ENCODE measurements around the gene CFAP92.

CFAP92 gene

GRCh38 chr3:128879125-128879969 lies 114.5 kb downstream of the CFAP92 start, which contains the start of gene ACAD9:
Gene ACAD9, plus strand, starts transcription at chr3:128879620. Its CDS starts 72 bp downstream, at chr3:128879692.
- TF ChIP-seq REST (IDR thresholded peaks at IDR 0.05; ENCODE audit: insufficient read depth in 1 of 2, low read depth in 2 of 2, low read length in 2 of 2) (no peak), POLR2AphosphoS5 (IDR thresholded peaks at IDR 0.05; ENCODE audit: low read depth, low read length) (peak; percentile 68), FOXP2 (optimal IDR thresholded peaks at IDR 0.05; ENCODE audit: borderline replicate concordance, extremely low read depth, extremely low read length, insufficient read depth) (peak; percentile 89), TAF1 (IDR thresholded peaks at IDR 0.05; ENCODE audit: borderline replicate concordance, insufficient read depth, low read length) (peak; percentile 76; the same call in 1 of the 2 replicates), SIN3A (IDR thresholded peaks at IDR 0.05; ENCODE audit: borderline replicate concordance, insufficient read depth, low read length) (no peak)

- TF ChIP-seq POLR2AphosphoS5 (IDR thresholded peaks at IDR 0.05; ENCODE audit: low read depth, low read length): no peak; the same call in 1 of the 2 replicates
- TF ChIP-seq REST (IDR thresholded peaks at IDR 0.05; ENCODE audit: insufficient read depth in 1 of 2, low read depth in 2 of 2, low read length in 2 of 2): no peak
- TF ChIP-seq SIN3A (IDR thresholded peaks at IDR 0.05; ENCODE audit: borderline replicate concordance, insufficient read depth, low read length): no peak
- no peak for TF ChIP-seq TAF1 (IDR thresholded peaks at IDR 0.05; ENCODE audit: borderline replicate concordance, insufficient read depth, low read length)
- no peak for TF ChIP-seq FOXP2 (optimal IDR thresholded peaks at IDR 0.05; ENCODE audit: borderline replicate concordance, extremely low read depth, extremely low read length, insufficient read depth)
These were observed 115.2 kb downstream of the CFAP92 start for GRCh38 chr3:128878556-128879124.

- TF ChIP-seq REST (IDR thresholded peaks at IDR 0.05; ENCODE audit: insufficient read depth in 1 of 2, low read depth in 2 of 2, low read length in 2 of 2) (no peak), FOXP2 (optimal IDR thresholded peaks at IDR 0.05; ENCODE audit: borderline replicate concordance, extremely low read depth, extremely low read length, insufficient read depth) (no peak), POLR2AphosphoS5 (IDR thresholded peaks at IDR 0.05; ENCODE audit: low read depth, low read length) (no peak)
These were observed 115.8 kb downstream of the CFAP92 start for GRCh38 chr3:128878011-128878457.

GRCh38 chr3:128875556-128876120 lies 118.2 kb downstream of the CFAP92 start:
- TF ChIP-seq REST (IDR thresholded peaks at IDR 0.05; ENCODE audit: insufficient read depth in 1 of 2, low read depth in 2 of 2, low read length in 2 of 2) (no peak), TAF1 (IDR thresholded peaks at IDR 0.05; ENCODE audit: borderline replicate concordance, insufficient read depth, low read length) (no peak), POLR2AphosphoS5 (IDR thresholded peaks at IDR 0.05; ENCODE audit: low read depth, low read length) (no peak), SIN3A (IDR thresholded peaks at IDR 0.05; ENCODE audit: borderline replicate concordance, insufficient read depth, low read length) (no peak), FOXP2 (optimal IDR thresholded peaks at IDR 0.05; ENCODE audit: borderline replicate concordance, extremely low read depth, extremely low read length, insufficient read depth) (no peak)

Measured in PFSK-1 (cell line).